H1 (cell line): ENCODE measurements around the gene RTCA. TPM values are rescaled to one million over a fixed set of nuclear protein-coding genes. Genes with fewer than 3 reads are reported as not detected.

ENCODE experiments used
- BCL11A ChIP-seq, 2 experiments: IDR thresholded peaks; one replicate each; pipeline ENCODE4 v1.6.1; 2011; ENCODE audit warnings: low read depth in 2 of 2, low read length in 2 of 2, mild to moderate bottlenecking in 2 of 2
- CBX5 ChIP-seq: fragments of 300-800, 300-1000 bp; sonication (generic); IDR thresholded peaks from 2 replicates; pipeline ENCODE4 v1.7.1; 2016; ENCODE audit warnings: antibody characterized with exemption, low read length, low read depth
- PHF8 ChIP-seq: fragments of 200-600 bp; sonication (generic); conservative IDR thresholded peaks from 2 replicates; pipeline ENCODE4 v1.7.1; 2012; ENCODE audit warnings: low read depth, mild to moderate bottlenecking, inconsistent platforms, low read length, moderate library complexity
- POLR2A ChIP-seq, 2 experiments: IDR thresholded peaks; 1 replicate in 1 of 2; 2 replicates in 1 of 2; pipeline ENCODE4 v1.6.1; 2011; ENCODE audit warnings: low read depth in 2 of 2, low read length in 2 of 2, mild to moderate bottlenecking in 2 of 2; ENCODE audit errors: control extremely low read depth in 1 of 2
- SAP30 ChIP-seq: fragments of 300-600 bp; sonication (generic); IDR thresholded peaks from 2 replicates; pipeline ENCODE4 v1.7.1; 2012; ENCODE audit warnings: low read length, moderate library complexity, mild to moderate bottlenecking, inconsistent platforms; ENCODE audit not compliant: insufficient read depth, insufficient replicate concordance
- SIN3A ChIP-seq, 2 experiments: IDR thresholded peaks in 1 of 2; conservative IDR thresholded peaks in 1 of 2; 2 replicates each; pipeline ENCODE4 v1.6.1; 2011 to 2012; ENCODE audit warnings: low read length in 2 of 2, improper control_type of control experiment in 1 of 2, low read depth in 1 of 2, mild to moderate bottlenecking in 1 of 2
- SIRT6 ChIP-seq: IDR thresholded peaks from one replicate; pipeline ENCODE4 v1.7.1; 2012; ENCODE audit warnings: low read length, inconsistent platforms
- TCF12 ChIP-seq: IDR thresholded peaks from 2 replicates; pipeline ENCODE4 v1.6.1; 2011; ENCODE audit warnings: low read depth, mild to moderate bottlenecking, low read length
- USF2 ChIP-seq: IDR thresholded peaks from 2 replicates; pipeline ENCODE4 v1.6.1; 2011; ENCODE audit warnings: low read length, improper control_type of control experiment
- ZNF274 ChIP-seq: IDR thresholded peaks from 2 replicates; pipeline ENCODE4 v1.7.0; 2012; ENCODE audit warnings: low read length, borderline replicate concordance; ENCODE audit errors: extremely low read depth
- polyA plus RNA-seq, 7 experiments: library from polyadenylated mRNA; depleted of rRNA in 3 of 7; stranded (reverse) in 5 of 7; unstranded in 2 of 7; fragments of >200 nt in 5 of 7; fragments of 200-250 nt in 2 of 7; gene quantifications; 1 replicate in 5 of 7; 2 replicates in 1 of 7; 4 replicates in 1 of 7; pipeline versions ENCODE4 v1.2.1 to v1.2.3, GENCODE V29; 2011 to 2013; ENCODE audit warnings: missing spikeins in 2 of 7, mixed read lengths in 2 of 7
- total RNA-seq: library from RNA; stranded (reverse); fragmentation: NEBNext Ultra II Directional; extraction: Animal tissue kit (Norgen Biotek cat#: 25700); gene quantifications from 2 replicates; pipeline ENCODE4 v1.2.1, GENCODE V29; 2021
- TF ChIP-seq, protein P1 (sequence below): fragments of 300-600 bp; sonication (generic); IDR thresholded peaks from 2 replicates; pipeline ENCODE4 v1.7.1; 2012; ENCODE audit warnings: low read length, moderate library complexity, mild to moderate bottlenecking, inconsistent platforms; ENCODE audit not compliant: insufficient replicate concordance

RTCA gene
- total and polyA plus RNA-seq, 2 of the 8 experiments (the other 6 are each of a cell fraction or from before 2014, with no cell fraction given) = 13.8 to 31.6 TPM

- TF ChIP-seq, protein P1, sequence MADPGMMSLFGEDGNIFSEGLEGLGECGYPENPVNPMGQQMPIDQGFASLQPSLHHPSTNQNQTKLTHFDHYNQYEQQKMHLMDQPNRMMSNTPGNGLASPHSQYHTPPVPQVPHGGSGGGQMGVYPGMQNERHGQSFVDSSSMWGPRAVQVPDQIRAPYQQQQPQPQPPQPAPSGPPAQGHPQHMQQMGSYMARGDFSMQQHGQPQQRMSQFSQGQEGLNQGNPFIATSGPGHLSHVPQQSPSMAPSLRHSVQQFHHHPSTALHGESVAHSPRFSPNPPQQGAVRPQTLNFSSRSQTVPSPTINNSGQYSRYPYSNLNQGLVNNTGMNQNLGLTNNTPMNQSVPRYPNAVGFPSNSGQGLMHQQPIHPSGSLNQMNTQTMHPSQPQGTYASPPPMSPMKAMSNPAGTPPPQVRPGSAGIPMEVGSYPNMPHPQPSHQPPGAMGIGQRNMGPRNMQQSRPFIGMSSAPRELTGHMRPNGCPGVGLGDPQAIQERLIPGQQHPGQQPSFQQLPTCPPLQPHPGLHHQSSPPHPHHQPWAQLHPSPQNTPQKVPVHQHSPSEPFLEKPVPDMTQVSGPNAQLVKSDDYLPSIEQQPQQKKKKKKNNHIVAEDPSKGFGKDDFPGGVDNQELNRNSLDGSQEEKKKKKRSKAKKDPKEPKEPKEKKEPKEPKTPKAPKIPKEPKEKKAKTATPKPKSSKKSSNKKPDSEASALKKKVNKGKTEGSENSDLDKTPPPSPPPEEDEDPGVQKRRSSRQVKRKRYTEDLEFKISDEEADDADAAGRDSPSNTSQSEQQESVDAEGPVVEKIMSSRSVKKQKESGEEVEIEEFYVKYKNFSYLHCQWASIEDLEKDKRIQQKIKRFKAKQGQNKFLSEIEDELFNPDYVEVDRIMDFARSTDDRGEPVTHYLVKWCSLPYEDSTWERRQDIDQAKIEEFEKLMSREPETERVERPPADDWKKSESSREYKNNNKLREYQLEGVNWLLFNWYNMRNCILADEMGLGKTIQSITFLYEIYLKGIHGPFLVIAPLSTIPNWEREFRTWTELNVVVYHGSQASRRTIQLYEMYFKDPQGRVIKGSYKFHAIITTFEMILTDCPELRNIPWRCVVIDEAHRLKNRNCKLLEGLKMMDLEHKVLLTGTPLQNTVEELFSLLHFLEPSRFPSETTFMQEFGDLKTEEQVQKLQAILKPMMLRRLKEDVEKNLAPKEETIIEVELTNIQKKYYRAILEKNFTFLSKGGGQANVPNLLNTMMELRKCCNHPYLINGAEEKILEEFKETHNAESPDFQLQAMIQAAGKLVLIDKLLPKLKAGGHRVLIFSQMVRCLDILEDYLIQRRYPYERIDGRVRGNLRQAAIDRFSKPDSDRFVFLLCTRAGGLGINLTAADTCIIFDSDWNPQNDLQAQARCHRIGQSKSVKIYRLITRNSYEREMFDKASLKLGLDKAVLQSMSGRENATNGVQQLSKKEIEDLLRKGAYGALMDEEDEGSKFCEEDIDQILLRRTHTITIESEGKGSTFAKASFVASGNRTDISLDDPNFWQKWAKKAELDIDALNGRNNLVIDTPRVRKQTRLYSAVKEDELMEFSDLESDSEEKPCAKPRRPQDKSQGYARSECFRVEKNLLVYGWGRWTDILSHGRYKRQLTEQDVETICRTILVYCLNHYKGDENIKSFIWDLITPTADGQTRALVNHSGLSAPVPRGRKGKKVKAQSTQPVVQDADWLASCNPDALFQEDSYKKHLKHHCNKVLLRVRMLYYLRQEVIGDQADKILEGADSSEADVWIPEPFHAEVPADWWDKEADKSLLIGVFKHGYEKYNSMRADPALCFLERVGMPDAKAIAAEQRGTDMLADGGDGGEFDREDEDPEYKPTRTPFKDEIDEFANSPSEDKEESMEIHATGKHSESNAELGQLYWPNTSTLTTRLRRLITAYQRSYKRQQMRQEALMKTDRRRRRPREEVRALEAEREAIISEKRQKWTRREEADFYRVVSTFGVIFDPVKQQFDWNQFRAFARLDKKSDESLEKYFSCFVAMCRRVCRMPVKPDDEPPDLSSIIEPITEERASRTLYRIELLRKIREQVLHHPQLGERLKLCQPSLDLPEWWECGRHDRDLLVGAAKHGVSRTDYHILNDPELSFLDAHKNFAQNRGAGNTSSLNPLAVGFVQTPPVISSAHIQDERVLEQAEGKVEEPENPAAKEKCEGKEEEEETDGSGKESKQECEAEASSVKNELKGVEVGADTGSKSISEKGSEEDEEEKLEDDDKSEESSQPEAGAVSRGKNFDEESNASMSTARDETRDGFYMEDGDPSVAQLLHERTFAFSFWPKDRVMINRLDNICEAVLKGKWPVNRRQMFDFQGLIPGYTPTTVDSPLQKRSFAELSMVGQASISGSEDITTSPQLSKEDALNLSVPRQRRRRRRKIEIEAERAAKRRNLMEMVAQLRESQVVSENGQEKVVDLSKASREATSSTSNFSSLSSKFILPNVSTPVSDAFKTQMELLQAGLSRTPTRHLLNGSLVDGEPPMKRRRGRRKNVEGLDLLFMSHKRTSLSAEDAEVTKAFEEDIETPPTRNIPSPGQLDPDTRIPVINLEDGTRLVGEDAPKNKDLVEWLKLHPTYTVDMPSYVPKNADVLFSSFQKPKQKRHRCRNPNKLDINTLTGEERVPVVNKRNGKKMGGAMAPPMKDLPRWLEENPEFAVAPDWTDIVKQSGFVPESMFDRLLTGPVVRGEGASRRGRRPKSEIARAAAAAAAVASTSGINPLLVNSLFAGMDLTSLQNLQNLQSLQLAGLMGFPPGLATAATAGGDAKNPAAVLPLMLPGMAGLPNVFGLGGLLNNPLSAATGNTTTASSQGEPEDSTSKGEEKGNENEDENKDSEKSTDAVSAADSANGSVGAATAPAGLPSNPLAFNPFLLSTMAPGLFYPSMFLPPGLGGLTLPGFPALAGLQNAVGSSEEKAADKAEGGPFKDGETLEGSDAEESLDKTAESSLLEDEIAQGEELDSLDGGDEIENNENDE = no peak
- TF ChIP-seq SAP30 (no peak), USF2 (no peak), CBX5 (no peak), TCF12 (no peak), POLR2A (IDR thresholded peaks at IDR 0.05; ENCODE audit: control extremely low read depth in 1 of 2, low read depth in 2 of 2, low read length in 2 of 2) (no peak), BCL11A (IDR thresholded peaks at IDR 0.05; ENCODE audit: low read depth in 2 of 2, low read length in 2 of 2) (no peak), SIRT6 (no peak), PHF8 (no peak), ZNF274 (no peak), SIN3A (conservative IDR thresholded peaks at IDR 0.05 in 1 of 2, IDR thresholded peaks at IDR 0.05 in 1 of 2; ENCODE audit: low read depth in 1 of 2, low read length in 2 of 2) (no peak)
Measured at GRCh38 chr1:100231721-100232120, 34.3 kb upstream of the RTCA start (continued).
